H1 (cell line): Measurements from ENCODE around the gene ENO2. TPM values are rescaled to one million over a fixed set of nuclear protein-coding genes. Genes with fewer than 3 reads are reported as not detected.

ENCODE experiments used
- CTCF ChIA-PET: fragments of 300-600 bp; sonication (Branson Sonifier 250); formaldehyde crosslinking; loops from one replicate; lab custom pipeline; 2021; ENCODE audit not compliant: partially characterized antibody; lab: Charles Lee
- POLR2A ChIA-PET: fragments of 300-600 bp; sonication (Branson Sonifier 250); formaldehyde crosslinking; loops from one replicate; lab custom pipeline; 2021; ENCODE audit warnings: inconsistent platforms; ENCODE audit not compliant: partially characterized antibody; lab: Charles Lee
- DNase-seq, 2 experiments: peaks; one replicate each; pipeline versions ENCODE4 v3.0.0 to v3.0.0-alpha.2; 2010 to 2022; ENCODE audit warnings: low spot score in 2 of 2, low read depth in 1 of 2, mixed read lengths in 1 of 2
- FAIRE-seq: peaks from 2 replicates; lab custom pipeline; 2011; peaks lifted over from hg19 to GRCh38; lab: Jason Lieb, UNC
- H2AFZ ChIP-seq: 2 replicates; pipeline ENCODE4 v1.8.1; 2012; ENCODE audit warnings: low read length, inconsistent platforms
- H2AK5ac ChIP-seq: 2 replicates; pipeline ENCODE4 v1.6.1; 2013; ENCODE audit warnings: low read depth, low read length
- H2BK120ac ChIP-seq: replicated peaks from 2 replicates; pipeline ENCODE3; 2013; ENCODE audit warnings: low read depth, low read length, inconsistent platforms
- H2BK12ac ChIP-seq: 2 replicates; pipeline ENCODE4 v1.6.1; 2013; ENCODE audit warnings: low read depth, low read length
- H2BK15ac ChIP-seq: 2 replicates; pipeline ENCODE4 v1.6.1; 2013; ENCODE audit warnings: low read length
- H2BK20ac ChIP-seq: 2 replicates; pipeline ENCODE4 v1.6.1; 2013; ENCODE audit warnings: low read length
- H2BK5ac ChIP-seq: 2 replicates; pipeline ENCODE4 v1.6.1; 2013; ENCODE audit warnings: low read depth, low read length
- H3K14ac ChIP-seq: 2 replicates; pipeline ENCODE4 v1.6.1; 2013; ENCODE audit warnings: inconsistent platforms; ENCODE audit not compliant: insufficient read length
- H3K18ac ChIP-seq: 2 replicates; pipeline ENCODE4 v1.6.1; 2013; ENCODE audit warnings: low read length; ENCODE audit errors: extremely low read depth
- H3K23ac ChIP-seq: 2 replicates; pipeline ENCODE4 v1.6.1; 2013; ENCODE audit warnings: inconsistent platforms; ENCODE audit not compliant: insufficient read length
- H3K23me2 ChIP-seq: 2 replicates; pipeline ENCODE4 v1.6.1; 2013; ENCODE audit warnings: low read depth, low read length
- H3K27ac ChIP-seq: 2 replicates; pipeline ENCODE4 v1.6.1; 2011; ENCODE audit warnings: low read depth, low read length, inconsistent platforms
- H3K27me3 ChIP-seq, 4 experiments: replicated peaks in 1 of 4; 1 replicate in 1 of 4; 2 replicates in 3 of 4; pipeline versions ENCODE4 v1.6.1 to v1.8.1; 2011 to 2013; ENCODE audit warnings: low read length in 3 of 4, mild to moderate bottlenecking in 3 of 4, inconsistent platforms in 2 of 4, mixed read lengths in 2 of 4, moderate library complexity in 1 of 4; ENCODE audit not compliant: control insufficient read depth in 3 of 4, insufficient read depth in 3 of 4; ENCODE audit errors: extremely low read depth in 1 of 4
- H3K36me3 ChIP-seq, 4 experiments: 2 replicates each; pipeline versions ENCODE4 v1.6.1 to v1.8.1; 2011 to 2013; ENCODE audit warnings: mild to moderate bottlenecking in 4 of 4, low read length in 3 of 4, moderate library complexity in 2 of 4, control low read depth in 1 of 4, inconsistent platforms in 1 of 4; ENCODE audit not compliant: insufficient read depth in 4 of 4, control insufficient read depth in 2 of 4
- H3K4ac ChIP-seq: replicated peaks from 2 replicates; pipeline ENCODE3; 2013; ENCODE audit warnings: low read length, low read depth, mixed read lengths, inconsistent platforms; ENCODE audit not compliant: insufficient read length
- H3K4me1 ChIP-seq, 4 experiments: replicated peaks in 1 of 4; 1 replicate in 1 of 4; 2 replicates in 3 of 4; pipeline versions ENCODE4 v1.6.1 to v1.8.1; 2011 to 2013; ENCODE audit warnings: low read length in 3 of 4, inconsistent platforms in 2 of 4, mixed read lengths in 1 of 4; ENCODE audit not compliant: insufficient read depth in 4 of 4, control insufficient read depth in 3 of 4
- H3K4me2 ChIP-seq, 2 experiments: 2 replicates each; pipeline versions ENCODE4 v1.6.1 to v1.8.1; 2011 to 2013; ENCODE audit warnings: low read depth in 2 of 2, low read length in 2 of 2, control low read depth in 1 of 2, inconsistent platforms in 1 of 2, mild to moderate bottlenecking in 1 of 2; ENCODE audit not compliant: insufficient read depth in 1 of 2
- H3K4me3 ChIP-seq, 4 experiments: fragments of 200-600, 300-600 bp in 1 of 4; sonication (generic), shearing (Covaris generic), sonication (Bioruptor Twin) in 1 of 4; 2 replicates each; pipeline versions ENCODE4 v1.5.1 to v1.8.1; 2011 to 2016; ENCODE audit warnings: low read length in 4 of 4, low read depth in 3 of 4, control low read depth in 2 of 4, inconsistent platforms in 2 of 4, mild to moderate bottlenecking in 2 of 4, mixed read lengths in 1 of 4, moderate library complexity in 1 of 4; ENCODE audit not compliant: insufficient read depth in 2 of 4; ENCODE audit errors: extremely low read depth in 1 of 4
- H3K56ac ChIP-seq: replicated peaks from 2 replicates; pipeline ENCODE3; 2013; ENCODE audit warnings: low read depth, mild to moderate bottlenecking, mixed read lengths, low read length, inconsistent platforms; ENCODE audit not compliant: insufficient read length
- H3K79me1 ChIP-seq: 2 replicates; pipeline ENCODE4 v1.6.1; 2013; ENCODE audit warnings: low read depth, low read length, control low read depth
- H3K79me2 ChIP-seq, 2 experiments: 2 replicates each; pipeline versions ENCODE4 v1.6.1 to v1.8.1; 2012 to 2013; ENCODE audit warnings: low read length in 2 of 2, mild to moderate bottlenecking in 2 of 2, inconsistent platforms in 1 of 2; ENCODE audit not compliant: insufficient read depth in 2 of 2, control insufficient read depth in 1 of 2
- H3K9ac ChIP-seq, 4 experiments: replicated peaks in 1 of 4; 1 replicate in 1 of 4; 2 replicates in 3 of 4; pipeline versions ENCODE4 v1.6.1 to v1.8.1; 2011 to 2013; ENCODE audit warnings: low read depth in 3 of 4, low read length in 3 of 4, control low read depth in 2 of 4, mild to moderate bottlenecking in 2 of 4, moderate library complexity in 2 of 4, inconsistent platforms in 1 of 4; ENCODE audit errors: extremely low read depth in 1 of 4
- H3K9me3 ChIP-seq, 2 experiments: 2 replicates each; pipeline versions ENCODE4 v1.6.1 to v1.8.1; 2012 to 2013; ENCODE audit warnings: mild to moderate bottlenecking in 2 of 2, moderate library complexity in 2 of 2, control low read depth in 1 of 2, inconsistent platforms in 1 of 2, low read depth in 1 of 2, low read length in 1 of 2, mixed read lengths in 1 of 2; ENCODE audit not compliant: insufficient read depth in 2 of 2
- H4K20me1 ChIP-seq, 2 experiments: replicated peaks in 1 of 2; 2 replicates each; pipeline versions ENCODE3 to v1.8.1; 2011 to 2013; ENCODE audit warnings: inconsistent platforms in 2 of 2, low read length in 2 of 2, mild to moderate bottlenecking in 1 of 2; ENCODE audit not compliant: insufficient read depth in 2 of 2, control insufficient read depth in 1 of 2
- H4K5ac ChIP-seq: 2 replicates; pipeline ENCODE4 v1.6.1; 2013; ENCODE audit warnings: low read length, low read depth, mixed read lengths, inconsistent platforms; ENCODE audit not compliant: insufficient read length
- H4K8ac ChIP-seq: 2 replicates; pipeline ENCODE4 v1.8.0; 2013; ENCODE audit warnings: mild to moderate bottlenecking, moderate library complexity, low read length, inconsistent platforms; ENCODE audit not compliant: insufficient read depth; ENCODE audit errors: extremely low read depth
- H4K91ac ChIP-seq: replicated peaks from 2 replicates; pipeline ENCODE3; 2013; ENCODE audit warnings: low read length, mixed read lengths, inconsistent platforms; ENCODE audit not compliant: insufficient read length
- CHD1 ChIP-seq: IDR thresholded peaks from 2 replicates; pipeline ENCODE4 v1.6.1; 2012; ENCODE audit warnings: low read depth, low read length, improper control_type of control experiment
- CTBP2 ChIP-seq: IDR thresholded peaks from 2 replicates; pipeline ENCODE4 v1.7.0; 2011; ENCODE audit warnings: borderline replicate concordance, mild to moderate bottlenecking, moderate library complexity, mixed read lengths, low read length; ENCODE audit not compliant: insufficient read depth, insufficient read length
- FOSL1 ChIP-seq: IDR thresholded peaks from 2 replicates; pipeline ENCODE4 v1.6.1; 2011; ENCODE audit warnings: mild to moderate bottlenecking, low read depth, low read length, moderate library complexity; ENCODE audit not compliant: insufficient read depth
- SUZ12 ChIP-seq: fragments of 200-600 bp; sonication (generic); IDR thresholded peaks from 2 replicates; pipeline ENCODE4 v1.6.1; 2012; ENCODE audit warnings: mild to moderate bottlenecking, inconsistent platforms, low read length, moderate library complexity, mixed read lengths
- TAF7 ChIP-seq: optimal IDR thresholded peaks from 2 replicates; pipeline ENCODE3; 2011; ENCODE audit warnings: low read depth, mild to moderate bottlenecking, inconsistent platforms, low read length, moderate library complexity, borderline replicate concordance
- WGBS, 2 experiments: shearing (Covaris generic) in 1 of 2; methylation state at CpG; one replicate each; pipeline versions ENCODE4 v1.1.6 to v1.1.7; 2013 to 2015; ENCODE audit warnings: low lambda C conversion rate in 2 of 2, mixed read lengths in 2 of 2, inconsistent platforms in 1 of 2, low coverage in 1 of 2, missing lambda C conversion rate in 1 of 2; ENCODE audit not compliant: insufficient replicate concordance in 2 of 2, insufficient coverage in 1 of 2, insufficient read length in 1 of 2; ENCODE audit errors: extremely low coverage in 1 of 2, missing lambda C conversion rate in 1 of 2; 5-methylcytosine and 5-hydroxymethylcytosine counted together
- polyA plus RNA-seq, 7 experiments: library from polyadenylated mRNA; depleted of rRNA in 3 of 7; stranded (reverse) in 5 of 7; unstranded in 2 of 7; fragments of >200 nt in 5 of 7; fragments of 200-250 nt in 2 of 7; gene quantifications; 1 replicate in 5 of 7; 2 replicates in 1 of 7; 4 replicates in 1 of 7; pipeline versions ENCODE4 v1.2.1 to v1.2.3, GENCODE V29; 2011 to 2013; ENCODE audit warnings: missing spikeins in 2 of 7, mixed read lengths in 2 of 7
- total RNA-seq: library from RNA; stranded (reverse); fragmentation: NEBNext Ultra II Directional; extraction: Animal tissue kit (Norgen Biotek cat#: 25700); gene quantifications from 2 replicates; pipeline ENCODE4 v1.2.1, GENCODE V29; 2021

The ENO2 gene
- total and polyA plus RNA-seq, 2 of the 8 experiments (the other 6 are each of a cell fraction or from before 2014, with no cell fraction given) = 92.4 to 102 TPM

DNA sequence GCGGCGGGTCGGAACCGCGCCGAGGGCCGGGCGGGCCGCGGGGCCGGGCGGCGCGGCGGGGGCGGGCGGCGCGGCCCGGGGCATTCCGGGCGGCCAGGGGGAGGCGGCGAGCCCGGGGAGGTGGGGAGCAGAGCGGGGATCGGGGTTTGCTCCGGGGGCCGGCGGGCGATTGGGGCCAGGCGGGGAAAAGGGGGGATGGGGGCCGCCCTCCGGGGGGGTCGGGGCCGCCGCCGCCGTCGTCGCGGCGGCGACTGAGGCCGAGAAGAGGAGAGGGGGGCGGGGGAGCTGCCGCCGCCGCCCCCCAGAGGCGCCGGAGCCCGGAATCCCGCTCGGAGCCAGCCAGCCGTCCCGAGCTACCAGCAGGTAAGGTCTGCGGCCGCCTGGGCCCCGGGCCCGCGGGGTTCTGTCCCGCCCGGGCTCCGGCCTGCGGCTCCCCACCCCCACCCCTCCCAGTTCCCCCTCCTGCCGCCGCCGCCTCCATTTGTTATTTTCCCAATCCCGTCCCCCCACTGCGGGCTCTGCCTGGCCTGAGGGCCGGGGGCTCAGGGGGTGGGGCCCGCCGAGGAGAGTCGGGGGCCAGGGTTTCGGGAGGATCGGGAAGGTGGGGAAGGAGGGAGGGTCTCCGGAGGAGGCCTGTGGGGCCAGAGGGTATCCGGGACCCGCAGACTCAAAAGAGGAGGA is 13.8 kb downstream of the ENO2 start:
- Histone ChIP-seq H3K14ac (no peak overlapping the region), H4K5ac (peak overlapping the region; percentile 3), H2AFZ (no peak overlapping the region), H3K9ac (peak overlapping the region; percentile 64 to 91 (median 69); a peak in 6 of 7 replicates), H2AK5ac (no peak overlapping the region), H2BK120ac (no peak overlapping the region), H4K91ac (no peak overlapping the region), H4K20me1 (peaks cover 15 to 20% of the 10 kb centered on the region in 2 experiments), H3K9me3 (no peaks in the 10 kb centered on the region), H3K56ac (peak overlapping the region; percentile 65), H3K18ac (peak overlapping the region; percentile 51), H2BK5ac (peak overlapping the region; percentile 71), H3K23ac (no peak overlapping the region), H3K79me1 (peaks cover 10% of the 10 kb centered on the region), H3K27me3 (no peaks in the 10 kb centered on the region), H4K8ac (no peak overlapping the region), H3K23me2 (peaks cover 28% of the 10 kb centered on the region), H3K4ac (no peak overlapping the region), H3K36me3 (peaks cover 0 to 10% (median 2%) of the 10 kb centered on the region in 4 experiments; a peak in 5 of 8 replicates), H2BK12ac (no peak overlapping the region), H2BK20ac (no peak overlapping the region), H3K4me2 (peak overlapping the region; percentile 84 to 100), H3K27ac (peak overlapping the region; percentile 15; the same call in 1 of the 2 replicates), H3K4me1 (peaks cover 13 to 31% (median 17%) of the 10 kb centered on the region in 4 experiments), H3K4me3 (peak overlapping the region; percentile 90 to 99 (median 92)), H2BK15ac (no peak overlapping the region), H3K79me2 (peaks cover 27 to 39% of the 10 kb centered on the region in 2 experiments)
- FAIRE-seq = no peak
- CTCF ChIA-PET = interaction anchor here (1.0 to 20.2 kb wide), 5 partner anchors 12 to 217 kb away, joined by 3 to 253 read pairs (median 36); partner anchors contain the start of genes C12orf57, LRRC23, RNU7-1 and SPSB2
- POLR2A ChIA-PET = interaction anchor here (0.8 to 44.0 kb wide), 8 partner anchors 14 to 392 kb away, joined by 3 to 1596 read pairs (median 115); partner anchors contain the start of genes C12orf57, EMG1, ENO2 and GNB3
- DNase-seq = no peak
- WGBS, 2 experiments = 0% methylated on average over 5 of the region's 79 CpGs; no CpG with 5 or more reads in 1 of the 2 experiments
- TF ChIP-seq SUZ12 = no peak
- peak; percentile 25 for TF ChIP-seq TAF7
- TF ChIP-seq CHD1 = no peak
- no peak for TF ChIP-seq FOSL1
- no peak for TF ChIP-seq CTBP2
